Measurements from ENCODE around the gene CUL2. TPM values are rescaled to one million over a fixed set of nuclear protein-coding genes. Genes with fewer than 3 reads are reported as not detected.
A peak's percentile ranks its signal among the peaks of the same experiment; 100 is the strongest.
"Not testable (repeated sequence)": the region's sequence is repeated elsewhere in the genome, so short reads cannot be mapped to it uniquely, and the experiment has no call there.

CUL2 gene
- total RNA-seq, 1 experiment from 2014 or later = 21.7 TPM

GRCh38 chr10:35079763-35080162 lies 10.4 kb downstream of the CUL2 start:
- peak; percentile 21 for DNase-seq (ENCODE audit: low read depth)

- no peak for DNase-seq (ENCODE audit: low read depth)
Observed at GRCh38 chr10:35079265-35079664, 10.9 kb downstream of the CUL2 start.

GRCh38 chr10:35075228-35075627 lies 14.9 kb downstream of the CUL2 start:
- no peak for DNase-seq (ENCODE audit: low read depth)

- DNase-seq (ENCODE audit: low read depth) = no peak
Observed at GRCh38 chr10:35074266-35074665, 15.9 kb downstream of the CUL2 start.

- DNase-seq (ENCODE audit: low read depth) = no peak
Observed at GRCh38 chr10:35070521-35070920, 19.6 kb downstream of the CUL2 start.

GRCh38 chr10:35063837-35064454 lies 26.2 kb downstream of the CUL2 start:
- DNase-seq (ENCODE audit: low read depth) = no peak

GRCh38 chr10:35059481-35059880 lies 30.7 kb downstream of the CUL2 start:
- no peak for DNase-seq (ENCODE audit: low read depth)

GRCh38 chr10:35058686-35059085 lies 31.5 kb downstream of the CUL2 start:
- no peak for DNase-seq (ENCODE audit: low read depth)

GRCh38 chr10:35058134-35058533 lies 32.0 kb downstream of the CUL2 start:
- peak; percentile 78 for DNase-seq (ENCODE audit: low read depth)

- peak; percentile 5 for DNase-seq (ENCODE audit: low read depth)
Observed at GRCh38 chr10:35056686-35057085, 33.5 kb downstream of the CUL2 start.

GRCh38 chr10:35056133-35056532 lies 34.0 kb downstream of the CUL2 start:
- no peak for DNase-seq (ENCODE audit: low read depth)

GRCh38 chr10:35050568-35050967 lies 39.6 kb downstream of the CUL2 start:
- no peak for DNase-seq (ENCODE audit: low read depth)

GRCh38 chr10:35046074-35046473 lies 44.1 kb downstream of the CUL2 start:
- DNase-seq (ENCODE audit: low read depth) = no peak

GRCh38 chr10:35045275-35045674 lies 44.9 kb downstream of the CUL2 start:
- DNase-seq (ENCODE audit: low read depth) = not testable (repeated sequence)

- no peak for DNase-seq (ENCODE audit: low read depth)
Observed at GRCh38 chr10:35043796-35044344, 46.3 kb downstream of the CUL2 start.

GRCh38 chr10:35042783-35043182 lies 47.4 kb downstream of the CUL2 start:
- no peak for DNase-seq (ENCODE audit: low read depth)

GRCh38 chr10:35041502-35041879 lies 48.6 kb downstream of the CUL2 start:
- DNase-seq (ENCODE audit: low read depth) = peak; percentile 11

GRCh38 chr10:35040760-35041501 lies 49.2 kb downstream of the CUL2 start:
- peak; percentile 34 for DNase-seq (ENCODE audit: low read depth)

- DNase-seq (ENCODE audit: low read depth) = no peak
Observed at GRCh38 chr10:35037104-35037503, 53.0 kb downstream of the CUL2 start.

GRCh38 chr10:35035606-35036005 lies 54.5 kb downstream of the CUL2 start:
- no peak for DNase-seq (ENCODE audit: low read depth)

- DNase-seq (ENCODE audit: low read depth) = no peak
Observed at GRCh38 chr10:35027567-35027966, 62.6 kb downstream of the CUL2 start.

- no peak for DNase-seq (ENCODE audit: low read depth)
Observed at GRCh38 chr10:35025916-35026315, 64.2 kb downstream of the CUL2 start.

- DNase-seq (ENCODE audit: low read depth) = no peak
Observed at GRCh38 chr10:35020481-35020880, 69.7 kb downstream of the CUL2 start.

All from Daoy (cell line).